Measurements from ENCODE around the gene MCRIP2. TPM values are rescaled to one million over a fixed set of nuclear protein-coding genes. Genes with fewer than 3 reads are reported as not detected.

The MCRIP2 gene
- polyA plus RNA-seq, 4 donors, result 43.4 to 279 (median 166) TPM

- DNase-seq, result peak in 1 of 2 donors; percentile 24
- H3K4me1 ChIP-seq (ENCODE audit: control insufficient read depth in 3 of 3, insufficient read depth in 2 of 3, low read depth in 1 of 3, low read length in 2 of 3), result peaks cover 4 to 28% (median 5%) of the 10 kb centered on the region in 3 donors
- peaks cover 5 to 63% (median 12%) of the 10 kb centered on the region in 3 donors for H3K36me3 ChIP-seq (ENCODE audit: control insufficient read depth in 3 of 3, insufficient read depth in 2 of 3, low read depth in 1 of 3, low read length in 3 of 3)
- H3K9me3 ChIP-seq (ENCODE audit: control insufficient read depth in 2 of 2, insufficient read depth in 1 of 2, low read depth in 1 of 2, low read length in 1 of 2), result no peaks in the 10 kb centered on the region
- no peak for FAIRE-seq
- no peaks in the 10 kb centered on the region for H3K27me3 ChIP-seq (ENCODE audit: control insufficient read depth in 3 of 3, insufficient read depth in 3 of 3, low read length in 3 of 3)
- H3K27ac ChIP-seq (ENCODE audit: low read depth in 1 of 3, low read length in 2 of 3), result peak overlapping the region in 2 of 3 donors; percentile 74 to 77
- H3K4me3 ChIP-seq (ENCODE audit: low read depth in 1 of 3, low read length in 3 of 3), result peak overlapping the region; percentile 52 to 78 (median 67)
- WGBS, 3 donors, result 5 to 15% (median 7%) methylated on average over 53 to 57 of the region's 57 CpGs
Measured at GRCh38 chr16:683396-684070, 41.9 kb downstream of the MCRIP2 start.

DNA sequence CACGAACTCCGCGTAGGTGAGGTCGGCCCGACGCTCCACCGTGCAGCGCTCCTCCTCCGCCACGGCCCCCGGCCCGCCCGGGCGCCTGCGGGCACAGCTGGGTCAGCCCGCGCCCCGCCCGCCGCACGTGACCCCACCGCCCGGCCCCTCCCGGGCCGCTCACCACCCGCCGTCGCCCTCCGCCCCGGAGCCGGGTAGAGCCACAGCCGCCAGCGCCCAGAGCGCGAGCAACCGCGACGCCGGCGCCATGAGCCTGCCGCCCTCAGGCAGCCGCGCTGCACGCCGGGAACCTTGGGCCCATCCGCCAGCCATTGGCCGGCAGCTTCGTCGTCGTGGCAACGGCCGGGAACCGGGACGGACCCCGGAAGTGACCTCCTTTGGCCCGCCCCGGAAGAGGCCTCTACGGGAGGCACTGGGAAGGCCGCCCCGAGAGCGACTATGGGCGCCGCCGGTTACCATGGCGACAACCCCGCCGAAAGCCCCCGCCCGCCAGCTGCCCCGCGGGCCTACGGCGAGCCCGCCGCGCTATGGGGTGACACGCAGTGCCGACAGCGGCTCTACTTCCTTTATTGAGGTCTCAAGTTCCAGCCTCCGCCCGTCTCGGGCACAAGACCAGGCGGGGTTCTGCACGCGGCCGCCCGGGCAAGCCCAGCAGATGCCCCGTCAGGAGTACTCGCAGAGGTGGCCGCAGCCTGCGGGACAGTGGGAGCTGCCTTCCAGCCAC lies 42.6 kb downstream of the MCRIP2 start, which contains the start of gene JMJD8:
JMJD8 (minus strand) TSS at position 264 of the 724 bp plus-strand sequence; CDS start at position 249, 15 bp downstream.
- WGBS, 3 donors, result 1 to 3% (median 2%) methylated on average over 60 to 91 of the region's 91 CpGs
- DNase-seq, result peak; percentile 96 to 98
- H3K27me3 ChIP-seq (ENCODE audit: control insufficient read depth in 3 of 3, insufficient read depth in 3 of 3, low read length in 3 of 3), result no peaks in the 10 kb centered on the region
- no peaks in the 10 kb centered on the region for H3K9me3 ChIP-seq (ENCODE audit: control insufficient read depth in 2 of 2, insufficient read depth in 1 of 2, low read depth in 1 of 2, low read length in 1 of 2)
- FAIRE-seq, result no peak
- H3K4me3 ChIP-seq (ENCODE audit: low read depth in 1 of 3, low read length in 3 of 3), result peak within 1 kb of the TSS; percentile 55 to 78 (median 67)
- peaks cover 4 to 31% (median 7%) of the 10 kb centered on the region in 3 donors for H3K4me1 ChIP-seq (ENCODE audit: control insufficient read depth in 3 of 3, insufficient read depth in 2 of 3, low read depth in 1 of 3, low read length in 2 of 3)
- H3K27ac ChIP-seq (ENCODE audit: low read depth in 1 of 3, low read length in 2 of 3), result peak within 1 kb of the TSS; percentile 69 to 77 (median 74)
- peaks cover 5 to 63% (median 12%) of the 10 kb centered on the region in 3 donors for H3K36me3 ChIP-seq (ENCODE audit: control insufficient read depth in 3 of 3, insufficient read depth in 2 of 3, low read depth in 1 of 3, low read length in 3 of 3)

DNA sequence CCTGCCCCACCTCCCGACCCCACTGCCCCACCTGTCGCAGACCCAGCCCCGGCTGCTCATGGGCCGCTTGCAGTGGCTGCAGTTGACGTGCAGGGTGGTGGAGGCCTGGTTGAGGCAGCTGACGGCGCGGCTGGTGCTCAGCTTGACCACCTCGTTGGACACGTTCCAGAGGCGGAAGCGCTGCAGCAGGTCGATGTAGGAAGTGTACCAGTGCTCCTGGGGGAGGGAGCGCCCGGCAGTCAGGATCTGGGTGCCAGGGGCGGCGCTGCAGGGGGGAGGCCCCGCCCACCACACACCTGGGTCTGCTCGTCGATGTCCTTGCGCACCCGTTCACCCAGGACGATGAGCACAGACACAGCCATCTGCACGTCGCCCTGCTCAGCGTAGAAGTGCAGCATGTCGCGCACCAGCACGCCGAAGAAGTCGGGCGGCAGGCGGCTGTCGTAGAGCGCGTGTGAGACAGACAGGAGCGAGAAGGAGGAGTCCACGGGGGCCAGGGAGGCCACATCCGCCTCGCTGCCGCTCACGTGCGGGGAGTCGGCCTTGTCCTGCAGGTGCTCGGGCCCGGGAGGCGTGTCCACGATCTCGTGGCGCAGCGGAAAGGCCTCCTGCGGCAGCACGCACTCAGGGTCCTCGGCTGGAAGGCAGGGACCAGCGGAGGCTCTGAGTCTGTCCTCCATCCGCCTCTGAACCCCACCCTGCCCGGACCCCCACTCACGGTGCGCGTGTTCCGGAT lies 43.5 kb downstream of the MCRIP2 start:
- Histone ChIP-seq H3K36me3 (ENCODE audit: control insufficient read depth in 3 of 3, insufficient read depth in 2 of 3, low read depth in 1 of 3, low read length in 3 of 3) (peaks cover 5 to 63% (median 12%) of the 10 kb centered on the region in 3 donors), H3K27ac (ENCODE audit: low read depth in 1 of 3, low read length in 2 of 3) (no peak overlapping the region), H3K4me3 (ENCODE audit: low read depth in 1 of 3, low read length in 3 of 3) (peak overlapping the region in 1 of 3 donors; percentile 78), H3K27me3 (ENCODE audit: control insufficient read depth in 3 of 3, insufficient read depth in 3 of 3, low read length in 3 of 3) (no peaks in the 10 kb centered on the region), H3K9me3 (ENCODE audit: control insufficient read depth in 2 of 2, insufficient read depth in 1 of 2, low read depth in 1 of 2, low read length in 1 of 2) (no peaks in the 10 kb centered on the region), H3K4me1 (ENCODE audit: control insufficient read depth in 3 of 3, insufficient read depth in 2 of 3, low read depth in 1 of 3, low read length in 2 of 3) (peaks cover 8 to 37% (median 11%) of the 10 kb centered on the region in 3 donors)
- FAIRE-seq (no peak), DNase-seq (no peak)
- WGBS, 3 donors, result 92 to 93% (median 93%) methylated on average over 59 to 61 of the region's 61 CpGs

GRCh38 chr16:685967-686366 lies 44.3 kb downstream of the MCRIP2 start:
- FAIRE-seq (no peak), DNase-seq (peak in 1 of 2 donors; percentile 45)
- H3K9me3 ChIP-seq (ENCODE audit: control insufficient read depth in 2 of 2, insufficient read depth in 1 of 2, low read depth in 1 of 2, low read length in 1 of 2), result no peaks in the 10 kb centered on the region
- peaks cover 0 to under 1% (median 0%) of the 10 kb centered on the region in 3 donors for H3K27me3 ChIP-seq (ENCODE audit: control insufficient read depth in 3 of 3, insufficient read depth in 3 of 3, low read length in 3 of 3)
- H3K4me1 ChIP-seq (ENCODE audit: control insufficient read depth in 3 of 3, insufficient read depth in 2 of 3, low read depth in 1 of 3, low read length in 2 of 3), result peaks cover 8 to 35% (median 11%) of the 10 kb centered on the region in 3 donors
- H3K27ac ChIP-seq (ENCODE audit: low read depth in 1 of 3, low read length in 2 of 3), result no peak overlapping the region
- H3K36me3 ChIP-seq (ENCODE audit: control insufficient read depth in 3 of 3, insufficient read depth in 2 of 3, low read depth in 1 of 3, low read length in 3 of 3), result peaks cover 5 to 63% (median 12%) of the 10 kb centered on the region in 3 donors
- WGBS, 3 donors, result 58 to 70% (median 61%) methylated on average over 10 of the region's 10 CpGs
- H3K4me3 ChIP-seq (ENCODE audit: low read depth in 1 of 3, low read length in 3 of 3), result no peak overlapping the region

GRCh38 chr16:686459-687260 lies 45.0 kb downstream of the MCRIP2 start:
- H3K4me1 ChIP-seq (ENCODE audit: control insufficient read depth in 3 of 3, insufficient read depth in 2 of 3, low read depth in 1 of 3, low read length in 2 of 3), result peaks cover 7 to 29% (median 8%) of the 10 kb centered on the region in 3 donors
- H3K27ac ChIP-seq (ENCODE audit: low read depth in 1 of 3, low read length in 2 of 3), result no peak overlapping the region
- H3K27me3 ChIP-seq (ENCODE audit: control insufficient read depth in 3 of 3, insufficient read depth in 3 of 3, low read length in 3 of 3), result peaks cover 0 to 5% (median 0%) of the 10 kb centered on the region in 3 donors
- FAIRE-seq (no peak), DNase-seq (no peak)
- peaks cover 5 to 56% (median 12%) of the 10 kb centered on the region in 3 donors for H3K36me3 ChIP-seq (ENCODE audit: control insufficient read depth in 3 of 3, insufficient read depth in 2 of 3, low read depth in 1 of 3, low read length in 3 of 3)
- H3K4me3 ChIP-seq (ENCODE audit: low read depth in 1 of 3, low read length in 3 of 3), result no peak overlapping the region
- H3K9me3 ChIP-seq (ENCODE audit: control insufficient read depth in 2 of 2, insufficient read depth in 1 of 2, low read depth in 1 of 2, low read length in 1 of 2), result no peaks in the 10 kb centered on the region
- WGBS, 3 donors, result 95 to 96% (median 95%) methylated on average over 46 to 51 of the region's 51 CpGs

GRCh38 chr16:687499-687898 lies 45.9 kb downstream of the MCRIP2 start:
- Histone ChIP-seq H3K9me3 (ENCODE audit: control insufficient read depth in 2 of 2, insufficient read depth in 1 of 2, low read depth in 1 of 2, low read length in 1 of 2) (no peaks in the 10 kb centered on the region), H3K27ac (ENCODE audit: low read depth in 1 of 3, low read length in 2 of 3) (no peak overlapping the region), H3K27me3 (ENCODE audit: control insufficient read depth in 3 of 3, insufficient read depth in 3 of 3, low read length in 3 of 3) (peaks cover 0 to 11% (median 0%) of the 10 kb centered on the region in 3 donors), H3K36me3 (ENCODE audit: control insufficient read depth in 3 of 3, insufficient read depth in 2 of 3, low read depth in 1 of 3, low read length in 3 of 3) (peaks cover 3 to 48% (median 7%) of the 10 kb centered on the region in 3 donors), H3K4me1 (ENCODE audit: control insufficient read depth in 3 of 3, insufficient read depth in 2 of 3, low read depth in 1 of 3, low read length in 2 of 3) (peaks cover 3 to 20% (median 8%) of the 10 kb centered on the region in 3 donors), H3K4me3 (ENCODE audit: low read depth in 1 of 3, low read length in 3 of 3) (no peak overlapping the region)
- no peak for DNase-seq
- 89 to 95% (median 94%) methylated on average over 19 of the region's 19 CpGs for WGBS, 3 donors
- no peak for FAIRE-seq

DNA sequence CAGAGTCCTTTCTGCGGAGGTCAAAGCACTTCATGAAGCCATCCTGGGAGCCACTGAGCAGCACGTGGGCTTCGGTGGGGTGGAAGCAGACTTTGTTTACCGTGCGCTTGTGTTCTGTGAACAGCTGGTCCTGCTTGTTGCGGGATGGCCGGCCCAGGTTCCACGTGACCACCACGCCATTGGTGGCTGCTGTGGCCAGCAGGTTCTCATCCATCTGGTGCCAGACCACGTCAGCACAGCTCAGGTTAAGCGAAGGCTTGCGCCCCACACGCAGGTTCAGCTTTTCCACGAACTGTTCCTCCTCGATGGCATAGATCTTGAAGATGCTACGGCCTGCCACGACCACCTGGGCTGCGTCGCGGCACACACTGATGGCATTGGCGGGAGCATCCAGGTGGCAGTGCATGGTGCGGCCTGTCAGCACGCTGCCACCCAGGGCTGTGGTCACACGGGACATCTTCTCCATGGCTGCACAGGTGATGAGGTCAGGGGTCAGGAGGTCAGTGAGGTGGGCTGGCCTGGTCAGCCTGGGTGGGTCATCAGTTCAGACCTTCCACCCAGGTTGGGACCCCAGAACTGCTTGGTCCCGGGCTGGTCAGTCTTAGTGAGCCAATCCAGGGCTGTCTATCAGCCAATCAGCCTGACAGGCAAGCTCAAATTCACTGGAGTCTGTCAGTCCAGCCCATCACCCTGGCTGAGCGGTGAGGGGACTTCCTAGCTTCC lies 47.7 kb downstream of the MCRIP2 start:
- no peak for DNase-seq
- Histone ChIP-seq H3K27ac (ENCODE audit: low read depth in 1 of 3, low read length in 2 of 3) (peak overlapping the region; percentile 62 to 75 (median 68)), H3K4me1 (ENCODE audit: control insufficient read depth in 3 of 3, insufficient read depth in 2 of 3, low read depth in 1 of 3, low read length in 2 of 3) (peaks cover 3 to 9% (median 8%) of the 10 kb centered on the region in 3 donors), H3K36me3 (ENCODE audit: control insufficient read depth in 3 of 3, insufficient read depth in 2 of 3, low read depth in 1 of 3, low read length in 3 of 3) (peaks cover 0 to 36% (median 4%) of the 10 kb centered on the region in 3 donors), H3K4me3 (ENCODE audit: low read depth in 1 of 3, low read length in 3 of 3) (peak overlapping the region; percentile 68 to 93 (median 88)), H3K9me3 (ENCODE audit: control insufficient read depth in 2 of 2, insufficient read depth in 1 of 2, low read depth in 1 of 2, low read length in 1 of 2) (no peaks in the 10 kb centered on the region), H3K27me3 (ENCODE audit: control insufficient read depth in 3 of 3, insufficient read depth in 3 of 3, low read length in 3 of 3) (peaks cover 0 to 27% (median 0%) of the 10 kb centered on the region in 3 donors)
- FAIRE-seq, result no peak
- WGBS, 3 donors, result 77 to 83% (median 79%) methylated on average over 26 of the region's 26 CpGs

All from small intestine (tissue), 7 donors.